Stimulated activated CD4-positive, alpha-beta T cell treated with anti-CD3 and anti-CD28 coated beads, TNF-alpha, amount 100 ng/mL, for 48 hours (primary cell): Measurements from ENCODE around the gene IQCE.

Source experiments
- DNase-seq, 3 donors: peaks; one replicate each; pipeline ENCODE4 v3.0.0-alpha.2; 2020; ENCODE audit warnings: low read depth in 3 of 3

The IQCE gene

GRCh38 chr7:2663121-2663886, 104.5 kb downstream of the IQCE start:
- no peak for DNase-seq

- no peak for DNase-seq
Observed at GRCh38 chr7:2663960-2664359, 105.2 kb downstream of the IQCE start.
